Activated T-helper 2 cell treated with anti-CD3 and anti-CD28 coated beads, Interferon-gamma antibody, Interleukin-2, Interleukin-4, amounts not matched to agents 10 μg/mL and 5 μg/mL and 100 μg/mL, durations not matched to agents 14 hours and 24 hours and 36 hours (primary cell): Measurements from ENCODE around the gene TMED4. TPM values are rescaled to one million over a fixed set of nuclear protein-coding genes. Genes with fewer than 3 reads are reported as not detected.
"Not testable (repeated sequence)": the region's sequence is repeated elsewhere in the genome, so short reads cannot be mapped to it uniquely, and the experiment has no call there.

Experiments
- DNase-seq: peaks from one replicate; pipeline ENCODE4 v3.0.0; 2021; ENCODE audit warnings: low spot score
- H3K27ac Mint-ChIP-seq: one replicate; pipeline ENCODE4 v1.8.0; 2021; ENCODE audit warnings: mixed read lengths
- H3K27me3 Mint-ChIP-seq: one replicate; pipeline ENCODE4 v1.8.0; 2021; ENCODE audit warnings: low read depth, mixed read lengths
- H3K36me3 Mint-ChIP-seq: one replicate; pipeline ENCODE4 v1.8.0; 2021; ENCODE audit warnings: low read depth, mixed read lengths
- H3K4me1 Mint-ChIP-seq: one replicate; pipeline ENCODE4 v1.8.0; 2021; ENCODE audit warnings: low read depth, mixed read lengths
- H3K4me3 Mint-ChIP-seq: one replicate; pipeline ENCODE4 v1.8.0; 2021; ENCODE audit warnings: low read depth, mild to moderate bottlenecking, moderate library complexity, mixed read lengths
- H3K9me3 Mint-ChIP-seq: one replicate; pipeline ENCODE4 v1.8.0; 2021; ENCODE audit warnings: mixed read lengths
- intact Hi-C: fragments of 100-400 bp; cut with micrococcal nuclease; formaldehyde crosslinking; loops from one replicate; pipeline ENCODE4 v1.15.1; 2023
- total RNA-seq: library from RNA; stranded (reverse); gene quantifications from 2 replicates; pipeline ENCODE4 v1.2.3, GENCODE V29; 2022

Gene TMED4
- total RNA-seq, 1 donor from 2014 or later: 75.1 TPM

- Mint-ChIP-seq H3K9me3 (no peaks in the 10 kb centered on the region), H3K4me3 (no peak overlapping the region), H3K27me3 (peaks cover 2% of the 10 kb centered on the region), H3K27ac (no peak overlapping the region), H3K36me3 (peaks cover 32% of the 10 kb centered on the region), H3K4me1 (peaks cover 6% of the 10 kb centered on the region)
- intact Hi-C loops: no loop called here
- DNase-seq: no peak
Measured at GRCh38 chr7:44561962-44562621, 19.9 kb downstream of the TMED4 start.

GRCh38 chr7:44561481-44561880, 20.6 kb downstream of the TMED4 start:
- Mint-ChIP-seq H3K4me3 (no peak overlapping the region), H3K4me1 (peaks cover 5% of the 10 kb centered on the region), H3K36me3 (peaks cover 27% of the 10 kb centered on the region), H3K27ac (no peak overlapping the region), H3K27me3 (peaks cover 2% of the 10 kb centered on the region), H3K9me3 (no peaks in the 10 kb centered on the region)
- no peak for DNase-seq
- intact Hi-C loops: no loop called here

- DNase-seq: no peak
- no peak overlapping the region for H3K4me3 Mint-ChIP-seq
- H3K27ac Mint-ChIP-seq: no peak overlapping the region
- no peaks in the 10 kb centered on the region for H3K9me3 Mint-ChIP-seq
- intact Hi-C loops: no loop called here
- H3K27me3 Mint-ChIP-seq: peaks cover 2% of the 10 kb centered on the region
- no peaks in the 10 kb centered on the region for H3K4me1 Mint-ChIP-seq
- peaks cover 11% of the 10 kb centered on the region for H3K36me3 Mint-ChIP-seq
Measured at GRCh38 chr7:44559485-44559884, 22.5 kb downstream of the TMED4 start.

- H3K36me3 Mint-ChIP-seq: no peaks in the 10 kb centered on the region
- no peak overlapping the region for H3K27ac Mint-ChIP-seq
- intact Hi-C loops: no loop called here
- DNase-seq: no peak
- no peaks in the 10 kb centered on the region for H3K4me1 Mint-ChIP-seq
- H3K27me3 Mint-ChIP-seq: peaks cover 4% of the 10 kb centered on the region
- H3K9me3 Mint-ChIP-seq: no peaks in the 10 kb centered on the region
- no peak overlapping the region for H3K4me3 Mint-ChIP-seq
Measured at GRCh38 chr7:44557485-44557884, 24.5 kb downstream of the TMED4 start.

GRCh38 chr7:44555350-44555749, 26.7 kb downstream of the TMED4 start:
- no peak for DNase-seq
- no peak overlapping the region for H3K4me3 Mint-ChIP-seq
- intact Hi-C loops: no loop called here
- H3K9me3 Mint-ChIP-seq: no peaks in the 10 kb centered on the region
- H3K27me3 Mint-ChIP-seq: peaks cover 8% of the 10 kb centered on the region
- H3K27ac Mint-ChIP-seq: no peak overlapping the region
- H3K36me3 Mint-ChIP-seq: no peaks in the 10 kb centered on the region
- H3K4me1 Mint-ChIP-seq: no peaks in the 10 kb centered on the region

- H3K4me3 Mint-ChIP-seq, H3K36me3 Mint-ChIP-seq, H3K4me1 Mint-ChIP-seq, H3K9me3 Mint-ChIP-seq, H3K27ac Mint-ChIP-seq, DNase-seq, intact Hi-C loops: not testable (repeated sequence)
- H3K27me3 Mint-ChIP-seq: peaks cover 13% of the 10 kb centered on the region
Measured at GRCh38 chr7:44552473-44553005, 29.5 kb downstream of the TMED4 start.

GRCh38 chr7:44549457-44549856, 32.6 kb downstream of the TMED4 start:
- intact Hi-C loops: no loop called here

GRCh38 chr7:44548893-44549292, 33.1 kb downstream of the TMED4 start:
- peaks cover 13% of the 10 kb centered on the region for H3K4me1 Mint-ChIP-seq

More at GRCh38 chr7:44549457-44549856, 32.6 kb downstream of the TMED4 start:
- Mint-ChIP-seq H3K9me3 (no peaks in the 10 kb centered on the region), H3K36me3 (no peaks in the 10 kb centered on the region), H3K27ac (no peak overlapping the region), H3K4me1 (peaks cover 13% of the 10 kb centered on the region), H3K27me3 (peaks cover 11% of the 10 kb centered on the region), H3K4me3 (no peak overlapping the region)
- DNase-seq: no peak

GRCh38 chr7:44547536-44548231, 34.3 kb downstream of the TMED4 start:
- DNase-seq: no peak
- Mint-ChIP-seq H3K9me3 (no peaks in the 10 kb centered on the region), H3K4me1 (peaks cover 13% of the 10 kb centered on the region), H3K27ac (no peak overlapping the region), H3K36me3 (no peaks in the 10 kb centered on the region), H3K27me3 (peaks cover 9% of the 10 kb centered on the region), H3K4me3 (no peak overlapping the region)
- intact Hi-C loops: no loop called here

More at GRCh38 chr7:44548893-44549292, 33.1 kb downstream of the TMED4 start:
- Mint-ChIP-seq H3K27ac (no peak overlapping the region), H3K36me3 (no peaks in the 10 kb centered on the region), H3K27me3 (peaks cover 11% of the 10 kb centered on the region), H3K4me3 (no peak overlapping the region), H3K9me3 (no peaks in the 10 kb centered on the region)
- no peak for DNase-seq
- intact Hi-C loops: no loop called here

- H3K27ac Mint-ChIP-seq: no peak overlapping the region
- intact Hi-C loops: no loop called here
- H3K4me3 Mint-ChIP-seq: no peak overlapping the region
- H3K27me3 Mint-ChIP-seq: no peaks in the 10 kb centered on the region
- DNase-seq: no peak
- H3K36me3 Mint-ChIP-seq: no peaks in the 10 kb centered on the region
- no peaks in the 10 kb centered on the region for H3K9me3 Mint-ChIP-seq
- H3K4me1 Mint-ChIP-seq: no peaks in the 10 kb centered on the region
Measured at GRCh38 chr7:44541876-44542610, 40.0 kb downstream of the TMED4 start.

GRCh38 chr7:44541028-44541869, 40.8 kb downstream of the TMED4 start, which contains the start of gene NPC1L1:
Gene NPC1L1 (minus strand): TSS chr7:44541330. CDS start chr7:44541259, 71 bp downstream.
- Mint-ChIP-seq H3K27ac (no peak within 1 kb of the TSS), H3K4me1 (no peaks in the 10 kb centered on the region), H3K4me3 (no peak within 1 kb of the TSS), H3K36me3 (no peaks in the 10 kb centered on the region), H3K27me3 (no peaks in the 10 kb centered on the region), H3K9me3 (no peaks in the 10 kb centered on the region)
- DNase-seq: no peak
- intact Hi-C loops: no loop called here

GRCh38 chr7:44540592-44541027, 41.4 kb downstream of the TMED4 start:
- Mint-ChIP-seq H3K9me3 (no peaks in the 10 kb centered on the region), H3K4me3 (no peak overlapping the region), H3K4me1 (no peaks in the 10 kb centered on the region), H3K27ac (no peak overlapping the region), H3K36me3 (no peaks in the 10 kb centered on the region), H3K27me3 (no peaks in the 10 kb centered on the region)
- intact Hi-C loops: no loop called here
- DNase-seq: no peak
